HCT116 (cell line): Measurements from ENCODE around the gene SLFN5. TPM values are rescaled to one million over a fixed set of nuclear protein-coding genes. Genes with fewer than 3 reads are reported as not detected.

Experiments
- ATAC-seq: fragments of 200-7000 bp; cut with Tn5 transposase; 2 replicates; pipeline ENCODE4 v1.9.1; 2020; ENCODE audit warnings: mild to moderate bottlenecking, moderate library complexity
- BruUV-seq: library from RNA; stranded (reverse); fragments of 400-500 nt; replicated peaks from 2 replicates; lab custom pipeline; 2021; lab: Mats Ljungman, UMichigan
- CTCF ChIA-PET: fragments of 300-600 bp; sonication (Branson Sonifier 250); formaldehyde crosslinking; loops from one replicate; lab custom pipeline; 2021; ENCODE audit warnings: antibody characterized with exemption; lab: Charles Lee
- POLR2A ChIA-PET: fragments of 300-600, 350-600 bp; sonication (Branson Sonifier 250); formaldehyde crosslinking; loops from one replicate; lab custom pipeline; 2021; ENCODE audit warnings: antibody characterized with exemption; lab: Charles Lee
- RAD21 ChIA-PET, 2 experiments: fragments of 300-600 bp; sonication (Branson Sonifier 250); formaldehyde crosslinking; loops; one replicate each; lab custom pipeline; 2023; ENCODE audit warnings: low total read pairs in 2 of 2; ENCODE audit not compliant: uncharacterized antibody in 2 of 2, unreplicated experiment in 2 of 2, low non-redundant PET in 1 of 2; lab: Charles Lee
- DNase-seq: peaks from one replicate; pipeline ENCODE4 v3.0.0-alpha.2; 2010; ENCODE audit warnings: low read depth, low spot score
- H2AFZ ChIP-seq: fragments of 200-600 bp; shearing (Covaris generic), sonication (generic); 2 replicates; pipeline ENCODE4 v1.6.1; 2017; ENCODE audit warnings: low read depth, mixed run types, mixed read lengths, antibody characterized with exemption, low read length; ENCODE audit not compliant: poor library complexity, severe bottlenecking
- H3K27ac ChIP-seq: 2 replicates; pipeline ENCODE4 v1.5.1; 2012; ENCODE audit warnings: low read depth, low read length
- H3K27me3 ChIP-seq: fragments of 200-600 bp; sonication (generic); 2 replicates; pipeline ENCODE4 v1.6.1; 2016; ENCODE audit warnings: mixed run types, low read length, mixed read lengths; ENCODE audit not compliant: insufficient read depth
- H3K36me3 ChIP-seq, 2 experiments: fragments of 200-500 bp in 1 of 2; fragments of 200-600 bp in 1 of 2; sonication (Bioruptor generic) in 1 of 2; sonication (generic) in 1 of 2; 2 replicates each; pipeline versions ENCODE4 v1.5.1 to v1.6.1; 2014 to 2016; ENCODE audit warnings: low read length in 2 of 2, inconsistent platforms in 1 of 2, mixed read lengths in 1 of 2, mixed run types in 1 of 2; ENCODE audit not compliant: insufficient read depth in 2 of 2, control insufficient read depth in 1 of 2
- H3K4me1 ChIP-seq, 2 experiments: fragments of 200-600 bp in 1 of 2; sonication (generic) in 1 of 2; 2 replicates each; pipeline versions ENCODE4 v1.5.1 to v1.6.1; 2012 to 2017; ENCODE audit warnings: low read length in 2 of 2, inconsistent platforms in 1 of 2, mild to moderate bottlenecking in 1 of 2, mixed read lengths in 1 of 2, mixed run types in 1 of 2, moderate library complexity in 1 of 2; ENCODE audit not compliant: insufficient read depth in 2 of 2, control insufficient read depth in 1 of 2
- H3K4me2 ChIP-seq: fragments of 200-600 bp; sonication (generic); 2 replicates; pipeline ENCODE4 v1.6.1; 2017; ENCODE audit warnings: mixed run types, low read length, mixed read lengths
- H3K4me3 ChIP-seq, 2 experiments: fragments of 200-600 bp in 1 of 2; sonication (generic) in 1 of 2; replicated peaks in 1 of 2; 2 replicates each; pipeline ENCODE4 v1.5.1; 2011 to 2016; ENCODE audit warnings: low read length in 2 of 2, control low read depth in 1 of 2, low read depth in 1 of 2, mild to moderate bottlenecking in 1 of 2, mixed read lengths in 1 of 2, mixed run types in 1 of 2
- H3K79me2 ChIP-seq: fragments of 200-600 bp; sonication (generic); 2 replicates; pipeline ENCODE4 v1.6.1; 2017; ENCODE audit warnings: mild to moderate bottlenecking, mixed run types, low read length, moderate library complexity, mixed read lengths; ENCODE audit not compliant: insufficient read depth
- H3K9ac ChIP-seq: fragments of 200-600 bp; sonication (generic); 2 replicates; pipeline ENCODE4 v1.6.1; 2016; ENCODE audit warnings: low read length, mixed read lengths
- H3K9me2 ChIP-seq: fragments of 200-600 bp; sonication (generic), shearing (Covaris generic); 2 replicates; pipeline ENCODE4 v1.6.1; 2017; ENCODE audit warnings: mixed run types, mild to moderate bottlenecking, moderate library complexity; ENCODE audit not compliant: insufficient read depth
- H3K9me3 ChIP-seq, 2 experiments: fragments of 200-500 bp in 1 of 2; fragments of 200-600 bp in 1 of 2; sonication (Bioruptor generic) in 1 of 2; sonication (generic) in 1 of 2; 2 replicates each; pipeline ENCODE4 v1.6.1; 2014 to 2017; ENCODE audit warnings: low read length in 2 of 2, mixed read lengths in 2 of 2, inconsistent platforms in 1 of 2, low read depth in 1 of 2, mild to moderate bottlenecking in 1 of 2, mixed run types in 1 of 2, moderate library complexity in 1 of 2; ENCODE audit not compliant: control insufficient read depth in 1 of 2, insufficient read depth in 1 of 2
- H4K20me1 ChIP-seq: fragments of 200-600 bp; sonication (generic), shearing (Covaris generic); 2 replicates; pipeline ENCODE4 v1.6.1; 2017; ENCODE audit warnings: mixed run types, mild to moderate bottlenecking, moderate library complexity; ENCODE audit not compliant: insufficient read depth
- ATF3 ChIP-seq: IDR thresholded peaks from 2 replicates; pipeline ENCODE4 v1.6.1; 2012
- CEBPB ChIP-seq: IDR thresholded peaks from 2 replicates; pipeline ENCODE4 v1.6.1; 2012; ENCODE audit warnings: low read depth
- EZH2phosphoT487 ChIP-seq: fragments of 200-600 bp; IDR thresholded peaks from 2 replicates; pipeline ENCODE4 v1.6.1; 2018; ENCODE audit warnings: antibody characterized with exemption, borderline replicate concordance
- FOSL1 ChIP-seq: IDR thresholded peaks from 2 replicates; pipeline ENCODE4 v1.6.1; 2012; ENCODE audit warnings: low read depth
- JUND ChIP-seq: IDR thresholded peaks from 2 replicates; pipeline ENCODE4 v1.6.1; 2012
- POLR2AphosphoS5 ChIP-seq: IDR thresholded peaks from 2 replicates; pipeline ENCODE4 v1.6.1; 2011; ENCODE audit warnings: mild to moderate bottlenecking, low read depth, low read length, moderate library complexity
- RAD21 ChIP-seq: IDR thresholded peaks from 2 replicates; pipeline ENCODE4 v1.6.1; 2012; ENCODE audit warnings: low read depth, mild to moderate bottlenecking
- REST ChIP-seq: IDR thresholded peaks from 2 replicates; pipeline ENCODE4 v1.6.1; 2012; ENCODE audit warnings: low read depth
- SIN3A ChIP-seq: IDR thresholded peaks from 2 replicates; pipeline ENCODE4 v1.6.1; 2012; ENCODE audit warnings: low read depth
- SRF ChIP-seq: IDR thresholded peaks from 2 replicates; pipeline ENCODE4 v1.6.1; 2012; ENCODE audit warnings: low read depth
- TCF7L2 ChIP-seq: IDR thresholded peaks from 2 replicates; pipeline ENCODE4 v1.7.0; 2011; ENCODE audit warnings: borderline replicate concordance, inconsistent platforms; ENCODE audit not compliant: insufficient read depth, insufficient read length; ENCODE audit errors: extremely low read depth
- ZBTB33 ChIP-seq: IDR thresholded peaks from 2 replicates; pipeline ENCODE4 v1.6.1; 2011; ENCODE audit warnings: mild to moderate bottlenecking, low read length, moderate library complexity; ENCODE audit not compliant: insufficient replicate concordance; ENCODE audit errors: extremely low read depth
- intact Hi-C: fragments of 100-400 bp; cut with micrococcal nuclease; formaldehyde crosslinking; loops from 2 replicates; pipeline ENCODE4 v1.10.0; 2022
- total RNA-seq: library from RNA; stranded (reverse); gene quantifications from one replicate; pipeline ENCODE4 v1.2.1, GENCODE V29; 2021; ENCODE audit not compliant: unreplicated experiment

The SLFN5 gene
- total RNA-seq, 1 experiment from 2014 or later: 23.7 TPM

- DNase-seq (no peak), ATAC-seq (no peak)
- no peaks in the 10 kb centered on the region for H3K27me3 ChIP-seq
- CTCF ChIA-PET: no interaction called here
- no peak overlapping the region for H2AFZ ChIP-seq
- no peaks in the 10 kb centered on the region for H3K9me3 ChIP-seq
- no peak overlapping the region for H3K27ac ChIP-seq
- no peak overlapping the region for H3K4me3 ChIP-seq
- peaks cover 9 to 14% of the 10 kb centered on the region in 2 experiments for H3K4me1 ChIP-seq
- TF ChIP-seq POLR2AphosphoS5 (no peak), FOSL1 (no peak), RAD21 (no peak), ATF3 (no peak), EZH2phosphoT487 (no peak), CEBPB (no peak), SRF (no peak), JUND (no peak), TCF7L2 (no peak), REST (no peak), ZBTB33 (no peak), SIN3A (no peak)
- intact Hi-C loops: no loop called here
- H3K9ac ChIP-seq: no peak overlapping the region
- H3K4me2 ChIP-seq: no peak overlapping the region
- RAD21 ChIA-PET: no interaction called here
- POLR2A ChIA-PET: no interaction called here
- no peaks in the 10 kb centered on the region for H3K79me2 ChIP-seq
- no peaks in the 10 kb centered on the region for H3K9me2 ChIP-seq
- no peaks in the 10 kb centered on the region for H4K20me1 ChIP-seq
- no peaks in the 10 kb centered on the region for H3K36me3 ChIP-seq
- no TSS peak for BruUV-seq
These were observed 4.1 kb upstream of the SLFN5 start for GRCh38 chr17:35238821-35239220.
